ENCODE data around the gene DIDO1.

The DIDO1 gene

GRCh38 chr20:62959101-62959971, 33.0 kb upstream of the DIDO1 start:
- Histone ChIP-seq H3K27me3 (ENCODE audit: insufficient read depth, low read length) (peaks cover 18% of the 10 kb centered on the region), H2AFZ (ENCODE audit: low read depth, low read length) (no peak overlapping the region), H3K4me1 (ENCODE audit: insufficient read depth, low read length) (peaks cover 4% of the 10 kb centered on the region), H3K36me3 (ENCODE audit: insufficient read depth, low read length) (no peaks in the 10 kb centered on the region), H3K4me3 (ENCODE audit: low read length) (no peak overlapping the region), H3K9me3 (ENCODE audit: low read length) (no peaks in the 10 kb centered on the region)

GRCh38 chr20:62958388-62959100, 32.2 kb upstream of the DIDO1 start:
- Histone ChIP-seq H3K4me3 (ENCODE audit: low read length) (no peak overlapping the region), H3K27me3 (ENCODE audit: insufficient read depth, low read length) (peaks cover 12% of the 10 kb centered on the region), H3K9me3 (ENCODE audit: low read length) (no peaks in the 10 kb centered on the region), H3K4me1 (ENCODE audit: insufficient read depth, low read length) (peaks cover 9% of the 10 kb centered on the region), H2AFZ (ENCODE audit: low read depth, low read length) (no peak overlapping the region), H3K36me3 (ENCODE audit: insufficient read depth, low read length) (no peaks in the 10 kb centered on the region)

GRCh38 chr20:62957136-62958117, 31.1 kb upstream of the DIDO1 start:
- Histone ChIP-seq H3K4me3 (ENCODE audit: low read length) (no peak overlapping the region), H3K9me3 (ENCODE audit: low read length) (no peaks in the 10 kb centered on the region), H3K27me3 (ENCODE audit: insufficient read depth, low read length) (peaks cover 3% of the 10 kb centered on the region), H3K36me3 (ENCODE audit: insufficient read depth, low read length) (no peaks in the 10 kb centered on the region), H3K4me1 (ENCODE audit: insufficient read depth, low read length) (peaks cover 15% of the 10 kb centered on the region), H2AFZ (ENCODE audit: low read depth, low read length) (no peak overlapping the region)

GRCh38 chr20:62956387-62957135, 30.3 kb upstream of the DIDO1 start:
- no peaks in the 10 kb centered on the region for H3K9me3 ChIP-seq (ENCODE audit: low read length)
- peaks cover 3% of the 10 kb centered on the region for H3K27me3 ChIP-seq (ENCODE audit: insufficient read depth, low read length)
- H3K4me3 ChIP-seq (ENCODE audit: low read length), result no peak overlapping the region
- peaks cover 15% of the 10 kb centered on the region for H3K4me1 ChIP-seq (ENCODE audit: insufficient read depth, low read length)
- no peak overlapping the region for H2AFZ ChIP-seq (ENCODE audit: low read depth, low read length)
- H3K36me3 ChIP-seq (ENCODE audit: insufficient read depth, low read length), result no peaks in the 10 kb centered on the region

DNA sequence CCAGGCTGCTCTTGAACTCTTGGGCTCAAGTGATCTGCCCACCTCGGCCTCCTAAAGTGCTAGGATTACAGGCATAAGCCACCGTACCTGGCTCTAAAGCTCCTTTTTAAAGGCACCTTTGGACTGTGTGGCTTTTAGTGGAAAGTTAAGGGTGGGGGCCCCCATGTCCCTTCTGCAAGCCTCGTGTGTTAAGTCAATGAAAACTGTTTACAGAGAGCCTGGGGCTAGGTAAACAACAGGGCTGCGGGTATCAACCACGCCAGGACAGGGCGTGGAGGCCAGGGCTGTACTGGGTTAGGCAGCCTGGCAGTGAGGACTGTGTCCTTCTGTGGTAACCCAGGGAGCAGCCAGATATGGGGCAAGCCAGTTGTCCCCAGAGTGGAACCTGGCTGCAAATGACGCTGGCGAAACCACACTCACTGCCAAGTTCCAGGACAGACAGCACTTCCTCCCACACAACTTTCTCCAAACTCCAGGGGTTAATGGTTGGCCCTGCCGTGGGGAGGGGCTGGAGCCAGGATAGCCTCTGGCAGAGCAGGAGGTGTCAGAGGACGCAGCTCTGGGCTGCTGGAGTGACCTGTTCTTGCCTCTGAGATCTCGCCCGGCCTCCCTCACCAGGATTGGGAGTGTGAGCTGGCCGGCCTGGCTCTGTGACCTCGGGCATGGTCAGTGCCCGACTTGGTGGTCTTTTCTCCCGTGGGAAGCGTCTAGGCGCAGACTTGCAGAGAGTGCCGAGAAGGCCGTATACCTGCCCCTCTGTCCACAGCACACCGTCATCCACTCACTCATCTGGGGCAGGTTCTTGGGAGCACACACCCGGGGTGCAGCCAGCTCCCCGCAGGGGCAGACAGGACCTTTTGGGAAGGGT, 29.4 kb upstream of the DIDO1 start:
- Histone ChIP-seq H3K4me3 (ENCODE audit: low read length) (no peak overlapping the region), H3K9me3 (ENCODE audit: low read length) (no peaks in the 10 kb centered on the region), H3K4me1 (ENCODE audit: insufficient read depth, low read length) (peaks cover 15% of the 10 kb centered on the region), H3K27me3 (ENCODE audit: insufficient read depth, low read length) (peaks cover 3% of the 10 kb centered on the region), H2AFZ (ENCODE audit: low read depth, low read length) (no peak overlapping the region), H3K36me3 (ENCODE audit: insufficient read depth, low read length) (peaks cover 2% of the 10 kb centered on the region)

GRCh38 chr20:62953839-62954703, 27.8 kb upstream of the DIDO1 start:
- Histone ChIP-seq H3K9me3 (ENCODE audit: low read length) (peaks cover 2% of the 10 kb centered on the region), H3K27me3 (ENCODE audit: insufficient read depth, low read length) (peaks cover 3% of the 10 kb centered on the region), H3K4me1 (ENCODE audit: insufficient read depth, low read length) (peaks cover 15% of the 10 kb centered on the region), H3K36me3 (ENCODE audit: insufficient read depth, low read length) (peaks cover 11% of the 10 kb centered on the region), H2AFZ (ENCODE audit: low read depth, low read length) (peak overlapping the region; percentile 66), H3K4me3 (ENCODE audit: low read length) (peak overlapping the region; percentile 25)

- Histone ChIP-seq H3K9me3 (ENCODE audit: low read length) (peaks cover 6% of the 10 kb centered on the region), H3K27me3 (ENCODE audit: insufficient read depth, low read length) (no peaks in the 10 kb centered on the region), H2AFZ (ENCODE audit: low read depth, low read length) (no peak overlapping the region), H3K4me1 (ENCODE audit: insufficient read depth, low read length) (peaks cover 15% of the 10 kb centered on the region), H3K4me3 (ENCODE audit: low read length) (peak overlapping the region; percentile 25), H3K36me3 (ENCODE audit: insufficient read depth, low read length) (peaks cover 16% of the 10 kb centered on the region)
These were observed 26.9 kb upstream of the DIDO1 start for GRCh38 chr20:62952968-62953838.

DNA sequence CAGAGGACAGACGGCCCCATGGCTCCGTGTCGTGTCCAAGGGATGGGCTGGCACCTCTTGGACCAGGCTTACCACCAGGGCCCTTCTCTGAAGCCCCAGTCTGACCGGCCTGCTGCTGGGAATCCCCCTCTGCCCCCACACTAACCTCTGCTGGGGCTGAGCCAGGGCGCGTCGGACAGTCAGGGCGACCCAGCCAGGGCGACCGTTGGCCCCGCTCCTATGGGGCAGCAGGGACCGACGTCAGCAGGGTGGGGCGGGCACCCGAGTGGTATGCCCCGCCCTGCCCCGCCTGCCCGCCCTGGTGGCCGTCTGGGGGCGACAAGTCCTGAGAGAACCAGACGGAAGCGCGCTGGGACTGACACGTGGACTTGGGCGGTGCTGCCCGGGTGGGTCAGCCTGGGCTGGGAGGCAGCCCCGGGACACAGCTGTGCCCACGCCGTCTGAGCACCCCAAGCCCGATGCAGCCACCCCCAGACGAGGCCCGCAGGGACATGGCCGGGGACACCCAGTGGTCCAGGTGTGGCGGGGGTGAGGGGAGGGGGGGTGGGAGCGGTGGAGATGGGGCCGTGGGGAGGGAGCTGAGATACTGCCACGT, 26.2 kb upstream of the DIDO1 start, which contains the start of gene SLC17A9:
TSS of gene SLC17A9 (plus strand) at position 337 of the 595 bp plus-strand sequence. CDS start at position 459, 122 bp downstream.
- Histone ChIP-seq H3K36me3 (ENCODE audit: insufficient read depth, low read length) (peaks cover 24% of the 10 kb centered on the region), H2AFZ (ENCODE audit: low read depth, low read length) (no peak within 1 kb of the TSS), H3K4me1 (ENCODE audit: insufficient read depth, low read length) (peaks cover 15% of the 10 kb centered on the region), H3K27me3 (ENCODE audit: insufficient read depth, low read length) (no peaks in the 10 kb centered on the region), H3K4me3 (ENCODE audit: low read length) (peak within 1 kb of the TSS; percentile 25), H3K9me3 (ENCODE audit: low read length) (peaks cover 11% of the 10 kb centered on the region)

DNA sequence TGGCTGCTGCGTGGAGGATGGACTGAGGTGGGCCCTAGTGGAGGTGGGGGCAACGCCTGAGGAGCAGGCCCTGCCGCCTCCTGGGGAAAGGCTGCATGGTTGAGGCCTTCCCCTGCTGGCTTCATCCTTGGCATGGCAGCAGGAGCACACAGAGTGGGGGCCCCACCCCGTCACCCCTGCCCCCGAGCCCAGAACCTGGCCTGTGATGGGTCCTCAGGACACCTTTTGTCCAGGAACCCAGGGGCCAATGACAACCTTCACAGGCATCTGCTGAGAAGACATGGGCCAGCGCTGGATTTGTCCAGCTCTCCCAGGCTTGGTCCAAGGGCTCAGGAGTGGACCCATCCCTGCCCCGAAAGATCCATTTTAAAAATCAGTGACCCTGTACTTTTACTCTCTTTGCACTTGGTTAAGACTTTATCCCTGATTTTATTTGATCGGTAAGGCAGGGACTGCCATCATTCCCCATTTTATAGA, 25.6 kb upstream of the DIDO1 start:
- Histone ChIP-seq H3K36me3 (ENCODE audit: insufficient read depth, low read length) (peaks cover 29% of the 10 kb centered on the region), H3K27me3 (ENCODE audit: insufficient read depth, low read length) (no peaks in the 10 kb centered on the region), H3K4me1 (ENCODE audit: insufficient read depth, low read length) (peaks cover 15% of the 10 kb centered on the region), H3K9me3 (ENCODE audit: low read length) (peaks cover 12% of the 10 kb centered on the region), H2AFZ (ENCODE audit: low read depth, low read length) (no peak overlapping the region), H3K4me3 (ENCODE audit: low read length) (no peak overlapping the region)

All from neuron (in vitro differentiated cells).